ES-I3 (cell line): Measurements from ENCODE around the gene SEPTIN8.
"Not testable (repeated sequence)": the region's sequence is repeated elsewhere in the genome, so short reads cannot be mapped to it uniquely, and the experiment has no call there.

ENCODE experiments used
- H3K36me3 ChIP-seq: 2 replicates; pipeline ENCODE4 v1.6.1; 2013; ENCODE audit warnings: mild to moderate bottlenecking, low read length, control low read depth, moderate library complexity; ENCODE audit not compliant: insufficient read depth
- H3K4me1 ChIP-seq: 2 replicates; pipeline ENCODE4 v1.6.1; 2013; ENCODE audit warnings: mild to moderate bottlenecking, control low read depth, low read length; ENCODE audit not compliant: insufficient read depth
- H3K9ac ChIP-seq: 2 replicates; pipeline ENCODE4 v1.6.1; 2013; ENCODE audit warnings: low read depth, mild to moderate bottlenecking, low read length, moderate library complexity
- H3K9me3 ChIP-seq: 2 replicates; pipeline ENCODE4 v1.6.1; 2013; ENCODE audit warnings: mild to moderate bottlenecking, low read length, moderate library complexity; ENCODE audit not compliant: control insufficient read depth, insufficient read depth

SEPTIN8 gene

GRCh38 chr5:132804219-132804618 lies 27.2 kb upstream of the SEPTIN8 start:
- not testable (repeated sequence) for H3K4me1 ChIP-seq, H3K9ac ChIP-seq, H3K9me3 ChIP-seq, H3K36me3 ChIP-seq

GRCh38 chr5:132802685-132803066 lies 25.6 kb upstream of the SEPTIN8 start:
- H3K36me3 ChIP-seq, H3K9me3 ChIP-seq, H3K9ac ChIP-seq, H3K4me1 ChIP-seq: not testable (repeated sequence)

GRCh38 chr5:132802044-132802684 lies 25.1 kb upstream of the SEPTIN8 start:
- Histone ChIP-seq H3K9ac (no peak overlapping the region), H3K9me3 (no peaks in the 10 kb centered on the region), H3K36me3 (no peaks in the 10 kb centered on the region), H3K4me1 (peaks cover 3% of the 10 kb centered on the region)

- H3K9me3 ChIP-seq = no peaks in the 10 kb centered on the region
- H3K4me1 ChIP-seq = no peaks in the 10 kb centered on the region
- no peak overlapping the region for H3K9ac ChIP-seq
- no peaks in the 10 kb centered on the region for H3K36me3 ChIP-seq
Measured at GRCh38 chr5:132800545-132800944, 23.5 kb upstream of the SEPTIN8 start.

GRCh38 chr5:132799392-132799791 lies 22.4 kb upstream of the SEPTIN8 start:
- Histone ChIP-seq H3K9me3 (no peaks in the 10 kb centered on the region), H3K9ac (no peak overlapping the region), H3K4me1 (no peaks in the 10 kb centered on the region), H3K36me3 (no peaks in the 10 kb centered on the region)

- Histone ChIP-seq H3K36me3 (no peaks in the 10 kb centered on the region), H3K9ac (no peak overlapping the region), H3K9me3 (no peaks in the 10 kb centered on the region), H3K4me1 (no peaks in the 10 kb centered on the region)
Measured at GRCh38 chr5:132797651-132798050, 20.6 kb upstream of the SEPTIN8 start.

- Histone ChIP-seq H3K36me3 (no peaks in the 10 kb centered on the region), H3K9me3 (no peaks in the 10 kb centered on the region), H3K9ac (no peak overlapping the region), H3K4me1 (0 out of 2 replicates have a peak, but pooled peaks cover 7% of the 10 kb centered on the region)
Measured at GRCh38 chr5:132791026-132791425, 14.0 kb upstream of the SEPTIN8 start.

GRCh38 chr5:132790201-132790865 lies 13.3 kb upstream of the SEPTIN8 start:
- 0 out of 2 replicates have a peak, but pooled peaks cover 7% of the 10 kb centered on the region for H3K4me1 ChIP-seq
- H3K9me3 ChIP-seq = no peaks in the 10 kb centered on the region
- no peak overlapping the region for H3K9ac ChIP-seq
- H3K36me3 ChIP-seq = no peaks in the 10 kb centered on the region

GRCh38 chr5:132788990-132789886 lies 12.2 kb upstream of the SEPTIN8 start:
- Histone ChIP-seq H3K9me3 (no peaks in the 10 kb centered on the region), H3K4me1 (0 out of 2 replicates have a peak, but pooled peaks cover 7% of the 10 kb centered on the region), H3K9ac (no peak overlapping the region), H3K36me3 (no peaks in the 10 kb centered on the region)

- Histone ChIP-seq H3K9ac (no peak overlapping the region), H3K4me1 (0 out of 2 replicates have a peak, but pooled peaks cover 7% of the 10 kb centered on the region), H3K36me3 (no peaks in the 10 kb centered on the region), H3K9me3 (no peaks in the 10 kb centered on the region)
Measured at GRCh38 chr5:132788508-132788907, 11.5 kb upstream of the SEPTIN8 start.

GRCh38 chr5:132787076-132787475 lies 10.0 kb upstream of the SEPTIN8 start:
- Histone ChIP-seq H3K36me3 (no peaks in the 10 kb centered on the region), H3K9me3 (no peaks in the 10 kb centered on the region), H3K4me1 (peaks cover 7% of the 10 kb centered on the region; the same call in 1 of the 2 replicates), H3K9ac (no peak overlapping the region)

GRCh38 chr5:132785864-132786263 lies 8.8 kb upstream of the SEPTIN8 start:
- Histone ChIP-seq H3K4me1 (peaks cover 7% of the 10 kb centered on the region; the same call in 1 of the 2 replicates), H3K36me3 (no peaks in the 10 kb centered on the region), H3K9ac (no peak overlapping the region), H3K9me3 (no peaks in the 10 kb centered on the region)

GRCh38 chr5:132785365-132785764 lies 8.3 kb upstream of the SEPTIN8 start:
- H3K4me1 ChIP-seq = peaks cover 7% of the 10 kb centered on the region; the same call in 1 of the 2 replicates
- H3K9me3 ChIP-seq = no peaks in the 10 kb centered on the region
- no peak overlapping the region for H3K9ac ChIP-seq

GRCh38 chr5:132782101-132782500 lies 5.1 kb upstream of the SEPTIN8 start:
- Histone ChIP-seq H3K9me3 (no peaks in the 10 kb centered on the region), H3K9ac (no peak overlapping the region), H3K4me1 (no peaks in the 10 kb centered on the region; the same call in 1 of the 2 replicates), H3K36me3 (no peaks in the 10 kb centered on the region)

More at GRCh38 chr5:132785365-132785764, 8.3 kb upstream of the SEPTIN8 start:
- H3K36me3 ChIP-seq = no peaks in the 10 kb centered on the region
